GM18873 (cell line): Measurements from ENCODE around the gene CEP170B.
"Not testable (repeated sequence)": the region's sequence is repeated elsewhere in the genome, so short reads cannot be mapped to it uniquely, and the experiment has no call there.

ENCODE experiments used
- ATAC-seq: cut with Tn5 transposase; IDR thresholded peaks from one replicate; pipeline ENCODE4 v1.9.1; 2021; ENCODE audit warnings: mild to moderate bottlenecking, moderate library complexity, moderate number of reproducible peaks; ENCODE audit not compliant: unreplicated experiment, low FRiP score

The CEP170B gene

GRCh38 chr14:104843442-104844305 lies 21.4 kb upstream of the CEP170B start:
- ATAC-seq, result no peak

- ATAC-seq, result no peak
These were observed 20.6 kb upstream of the CEP170B start for GRCh38 chr14:104844306-104845032.

- ATAC-seq, result no peak
These were observed 19.9 kb upstream of the CEP170B start for GRCh38 chr14:104845033-104845666.

GRCh38 chr14:104845834-104846441 lies 19.1 kb upstream of the CEP170B start:
- ATAC-seq, result no peak

- no peak for ATAC-seq
These were observed 12.8 kb upstream of the CEP170B start for GRCh38 chr14:104852280-104852663.

- ATAC-seq, result no peak
These were observed 9.5 kb upstream of the CEP170B start for GRCh38 chr14:104855532-104856090.

- no peak for ATAC-seq
These were observed 8.8 kb upstream of the CEP170B start for GRCh38 chr14:104856157-104856868.

- no peak for ATAC-seq
These were observed 7.9 kb upstream of the CEP170B start for GRCh38 chr14:104856869-104857860.

GRCh38 chr14:104857931-104858330 lies 7.1 kb upstream of the CEP170B start:
- not testable (repeated sequence) for ATAC-seq

GRCh38 chr14:104858811-104859426 lies 6.1 kb upstream of the CEP170B start:
- ATAC-seq, result no peak

GRCh38 chr14:104859900-104860299 lies 5.2 kb upstream of the CEP170B start:
- no peak for ATAC-seq

- ATAC-seq, result no peak
These were observed 4.7 kb upstream of the CEP170B start for GRCh38 chr14:104860414-104860813.

- ATAC-seq, result no peak
These were observed 1.8 kb upstream of the CEP170B start for GRCh38 chr14:104863131-104863862.

- ATAC-seq, result no peak
These were observed 1.2 kb upstream of the CEP170B start for GRCh38 chr14:104863923-104864266.

- ATAC-seq, result no peak
These were observed 594 bp upstream of the CEP170B start for GRCh38 chr14:104864267-104865080.

- no peak for ATAC-seq
These were observed 768 bp downstream of the CEP170B start for GRCh38 chr14:104865631-104866441.
